Activated CD8-positive, alpha-beta T cell treated with anti-CD3 and anti-CD28 coated beads for 36 hours (primary cell): ENCODE data around the gene SMPD3. TPM values are rescaled to one million over a fixed set of nuclear protein-coding genes. Genes with fewer than 3 reads are reported as not detected.

Experiments used
- ATAC-seq: fragments of 200-7000 bp; cut with Tn5 transposase; one replicate; pipeline ENCODE4 v1.10.0; 2021; ENCODE audit warnings: mild to moderate bottlenecking, moderate library complexity
- CTCF ChIA-PET: fragments of 350-600 bp; sonication (Branson Sonifier 250); formaldehyde crosslinking; loops from one replicate; lab custom pipeline; 2021; ENCODE audit warnings: antibody characterized with exemption; lab: Charles Lee
- POLR2A ChIA-PET: fragments of 350-600 bp; sonication (Branson Sonifier 250); formaldehyde crosslinking; loops from one replicate; lab custom pipeline; 2021; ENCODE audit warnings: antibody characterized with exemption; lab: Charles Lee
- DNase-seq: peaks from one replicate; pipeline ENCODE4 v3.0.0-alpha.2; 2020
- H3K27ac Mint-ChIP-seq: one replicate; pipeline ENCODE4 v1.8.0; 2021; ENCODE audit warnings: mild to moderate bottlenecking, mixed read lengths
- H3K27me3 Mint-ChIP-seq: one replicate; pipeline ENCODE4 v1.8.0; 2021; ENCODE audit warnings: mixed read lengths
- H3K36me3 Mint-ChIP-seq: one replicate; pipeline ENCODE4 v1.8.0; 2021; ENCODE audit warnings: low read depth, mixed read lengths
- H3K4me1 Mint-ChIP-seq: one replicate; pipeline ENCODE4 v1.8.0; 2021; ENCODE audit warnings: low read depth, mixed read lengths
- H3K4me3 Mint-ChIP-seq: one replicate; pipeline ENCODE4 v1.8.0; 2021; ENCODE audit warnings: mild to moderate bottlenecking, moderate library complexity, mixed read lengths
- H3K9me3 Mint-ChIP-seq: one replicate; pipeline ENCODE4 v1.8.0; 2021; ENCODE audit warnings: mixed read lengths
- CTCF ChIP-seq: fragments of 200-600 bp; IDR thresholded peaks from one replicate; pipeline ENCODE4 v1.8.0; 2022; ENCODE audit warnings: antibody characterized with exemption, mild to moderate bottlenecking
- intact Hi-C: fragments of 100-400 bp; cut with micrococcal nuclease; formaldehyde crosslinking; loops from one replicate; pipeline ENCODE4 v1.10.0; 2022
- total RNA-seq, 2 experiments: library from RNA; stranded (reverse); gene quantifications; one replicate each; pipeline ENCODE4 v1.2.3, GENCODE V29; 2021

The SMPD3 gene
- total RNA-seq, 2 experiments from 2014 or later, result 0.16 to 0.63 TPM

GRCh38 chr16:68343137-68343536, 105.2 kb downstream of the SMPD3 start:
- TF ChIP-seq CTCF, result no peak
- Mint-ChIP-seq H3K36me3 (peaks cover 61% of the 10 kb centered on the region), H3K27ac (no peak overlapping the region), H3K4me3 (no peak overlapping the region), H3K9me3 (no peaks in the 10 kb centered on the region), H3K27me3 (no peaks in the 10 kb centered on the region), H3K4me1 (peaks cover 15% of the 10 kb centered on the region)
- ChIA-PET POLR2A (no interaction called here), CTCF (interaction anchor here (1.5 to 1.7 kb wide), 3 partner anchors 13 to 82 kb away, joined by 6 to 7 read pairs (median 6); partner anchors contain the start of gene SLC7A6)
- DNase-seq (no peak), ATAC-seq (no peak)
- intact Hi-C loops, result no loop called here

GRCh38 chr16:68342620-68343019, 105.7 kb downstream of the SMPD3 start:
- intact Hi-C loops, result no loop called here
- ChIA-PET CTCF (interaction anchor here (0.9 to 1.5 kb wide), 2 partner anchors 14 to 81 kb away, joined by 4 to 7 read pairs; no protein-coding TSS in a partner anchor), POLR2A (no interaction called here)
- ATAC-seq, result no peak
- H3K27ac Mint-ChIP-seq, result no peak overlapping the region
- H3K9me3 Mint-ChIP-seq, result no peaks in the 10 kb centered on the region
- no peak overlapping the region for H3K4me3 Mint-ChIP-seq
- peaks cover 61% of the 10 kb centered on the region for H3K36me3 Mint-ChIP-seq
- H3K27me3 Mint-ChIP-seq, result no peaks in the 10 kb centered on the region
- TF ChIP-seq CTCF, result no peak
- no peak for DNase-seq
- peaks cover 15% of the 10 kb centered on the region for H3K4me1 Mint-ChIP-seq

GRCh38 chr16:68339214-68339613, 109.1 kb downstream of the SMPD3 start:
- no peak overlapping the region for H3K4me3 Mint-ChIP-seq
- ChIA-PET POLR2A (interaction anchor here (0.8 kb wide), 1 partner anchor 12 kb away, joined by 4 read pairs; no protein-coding TSS in a partner anchor), CTCF (interaction anchor here (1.0 to 11.4 kb wide), 3 partner anchors 11 to 77 kb away, joined by 3 to 102 read pairs (median 23); partner anchors contain the start of gene SLC7A6)
- intact Hi-C loops, result no loop called here
- H3K36me3 Mint-ChIP-seq, result peaks cover 57% of the 10 kb centered on the region
- no peaks in the 10 kb centered on the region for H3K27me3 Mint-ChIP-seq
- no peak for TF ChIP-seq CTCF
- no peaks in the 10 kb centered on the region for H3K4me1 Mint-ChIP-seq
- no peak overlapping the region for H3K27ac Mint-ChIP-seq
- no peak for DNase-seq
- no peak for ATAC-seq
- no peaks in the 10 kb centered on the region for H3K9me3 Mint-ChIP-seq

GRCh38 chr16:68338326-68339119, 109.8 kb downstream of the SMPD3 start:
- peaks cover 58% of the 10 kb centered on the region for H3K36me3 Mint-ChIP-seq
- TF ChIP-seq CTCF, result no peak
- no peak overlapping the region for H3K27ac Mint-ChIP-seq
- DNase-seq, result no peak
- ChIA-PET POLR2A (interaction anchor here (0.8 kb wide), 1 partner anchor 11 kb away, joined by 4 read pairs; no protein-coding TSS in a partner anchor), CTCF (interaction anchor here (4.6 to 11.4 kb wide), 2 partner anchors 10 to 76 kb away, joined by 23 to 102 read pairs; partner anchors contain the start of gene SLC7A6)
- H3K27me3 Mint-ChIP-seq, result no peaks in the 10 kb centered on the region
- H3K4me1 Mint-ChIP-seq, result no peaks in the 10 kb centered on the region
- H3K4me3 Mint-ChIP-seq, result no peak overlapping the region
- intact Hi-C loops, result no loop called here
- ATAC-seq, result no peak
- H3K9me3 Mint-ChIP-seq, result no peaks in the 10 kb centered on the region

GRCh38 chr16:68335175-68335574, 113.1 kb downstream of the SMPD3 start:
- intact Hi-C loops, result no loop called here
- DNase-seq, result no peak
- H3K9me3 Mint-ChIP-seq, result no peaks in the 10 kb centered on the region
- CTCF ChIA-PET, result interaction anchor here (0.9 to 11.4 kb wide), 2 partner anchors 9 to 73 kb away, joined by 3 to 102 read pairs; partner anchors contain the start of gene SLC7A6
- no peak for ATAC-seq
- H3K36me3 Mint-ChIP-seq, result peaks cover 60% of the 10 kb centered on the region
- H3K4me3 Mint-ChIP-seq, result no peak overlapping the region
- no peaks in the 10 kb centered on the region for H3K27me3 Mint-ChIP-seq
- POLR2A ChIA-PET, result interaction anchor here (1.0 to 2.1 kb wide), 2 partner anchors 16 to 71 kb away, joined by 3 to 4 read pairs; partner anchors contain the start of gene SLC7A6
- H3K27ac Mint-ChIP-seq, result no peak overlapping the region
- TF ChIP-seq CTCF, result no peak
- peaks cover 11% of the 10 kb centered on the region for H3K4me1 Mint-ChIP-seq
